H9 (cell line): ENCODE measurements around the gene RTN4R. TPM values are rescaled to one million over a fixed set of nuclear protein-coding genes. Genes with fewer than 3 reads are reported as not detected.
"Not testable (repeated sequence)": the region's sequence is repeated elsewhere in the genome, so short reads cannot be mapped to it uniquely, and the experiment has no call there.

ENCODE experiments used
- DNase-seq: peaks from one replicate; pipeline ENCODE4 v3.0.0-alpha.2; 2017
- H2AFZ ChIP-seq: one replicate; pipeline ENCODE4 v1.6.1; 2013; ENCODE audit warnings: mild to moderate bottlenecking, low read length, control low read depth, moderate library complexity
- H2AK5ac ChIP-seq: 2 replicates; pipeline ENCODE4 v1.6.1; 2013; ENCODE audit warnings: low read length, control low read depth, mixed read lengths; ENCODE audit not compliant: insufficient read length
- H2BK120ac ChIP-seq: one replicate; pipeline ENCODE4 v1.6.1; 2013; ENCODE audit warnings: low read depth, mild to moderate bottlenecking, low read length, control low read depth, inconsistent platforms; ENCODE audit not compliant: poor library complexity, severe bottlenecking
- H2BK12ac ChIP-seq: 2 replicates; pipeline ENCODE4 v1.6.1; 2013; ENCODE audit warnings: low read length, control low read depth, mixed read lengths, low read depth; ENCODE audit not compliant: insufficient read length
- H2BK15ac ChIP-seq: 2 replicates; pipeline ENCODE4 v1.6.1; 2013; ENCODE audit warnings: low read depth, low read length, control low read depth
- H2BK20ac ChIP-seq: one replicate; pipeline ENCODE4 v1.6.1; 2013; ENCODE audit warnings: low read depth, mild to moderate bottlenecking, low read length, control low read depth, inconsistent platforms; ENCODE audit not compliant: poor library complexity, severe bottlenecking
- H2BK5ac ChIP-seq: 2 replicates; pipeline ENCODE4 v1.6.1; 2013; ENCODE audit warnings: low read length, control low read depth, mixed read lengths; ENCODE audit not compliant: insufficient read length
- H3K14ac ChIP-seq: 2 replicates; pipeline ENCODE4 v1.6.1; 2013; ENCODE audit warnings: low read length, control low read depth; ENCODE audit not compliant: insufficient read depth
- H3K18ac ChIP-seq: 2 replicates; pipeline ENCODE4 v1.6.1; 2013; ENCODE audit warnings: low read depth, mild to moderate bottlenecking, mixed read lengths, low read length, control low read depth; ENCODE audit not compliant: insufficient read length
- H3K23ac ChIP-seq: 2 replicates; pipeline ENCODE4 v1.6.1; 2013; ENCODE audit warnings: low read length, control low read depth, mixed read lengths, low read depth; ENCODE audit not compliant: insufficient read length
- H3K23me2 ChIP-seq: 2 replicates; pipeline ENCODE4 v1.6.1; 2013; ENCODE audit warnings: low read depth, mild to moderate bottlenecking, mixed read lengths, low read length, control low read depth; ENCODE audit not compliant: insufficient read length, poor library complexity, severe bottlenecking
- H3K27ac ChIP-seq: 2 replicates; pipeline ENCODE4 v1.5.1; 2013; ENCODE audit warnings: low read length, control low read depth, mixed read lengths, low read depth; ENCODE audit not compliant: insufficient read length
- H3K27me3 ChIP-seq: 2 replicates; pipeline ENCODE4 v1.6.1; 2013; ENCODE audit warnings: low read length, control low read depth, inconsistent platforms; ENCODE audit not compliant: insufficient read depth
- H3K4ac ChIP-seq: 2 replicates; pipeline ENCODE4 v1.6.1; 2013; ENCODE audit warnings: low read depth, mild to moderate bottlenecking, control low read depth, inconsistent platforms, low read length, moderate library complexity
- H3K4me1 ChIP-seq: 2 replicates; pipeline ENCODE4 v1.6.1; 2013; ENCODE audit warnings: low read length, control low read depth, inconsistent platforms; ENCODE audit not compliant: insufficient read depth
- H3K4me2 ChIP-seq: 2 replicates; pipeline ENCODE4 v1.6.1; 2013; ENCODE audit warnings: low read length, control low read depth, mixed read lengths; ENCODE audit not compliant: insufficient read length, insufficient read depth
- H3K56ac ChIP-seq: 2 replicates; pipeline ENCODE4 v1.6.1; 2013; ENCODE audit warnings: low read depth, mild to moderate bottlenecking, mixed read lengths, low read length, control low read depth; ENCODE audit not compliant: insufficient read length
- H3K79me1 ChIP-seq: 2 replicates; pipeline ENCODE4 v1.6.1; 2013; ENCODE audit warnings: low read depth, mild to moderate bottlenecking, moderate library complexity, low read length, control low read depth, inconsistent platforms; ENCODE audit not compliant: insufficient read depth, poor library complexity, severe bottlenecking
- H3K79me2 ChIP-seq: 2 replicates; pipeline ENCODE4 v1.6.1; 2013; ENCODE audit warnings: low read length, control low read depth, inconsistent platforms; ENCODE audit not compliant: insufficient read depth
- H3K9ac ChIP-seq: 2 replicates; pipeline ENCODE4 v1.6.1; 2013; ENCODE audit warnings: low read length, control low read depth, mixed read lengths; ENCODE audit not compliant: insufficient read length; ENCODE audit errors: extremely low read depth
- H3K9me3 ChIP-seq: one replicate; pipeline ENCODE4 v1.6.1; 2013; ENCODE audit warnings: low read depth, low read length, inconsistent platforms; ENCODE audit not compliant: control insufficient read depth
- H3T11ph ChIP-seq: one replicate; pipeline ENCODE4 v1.6.1; 2013; ENCODE audit warnings: mild to moderate bottlenecking, low read length, control low read depth, inconsistent platforms
- H4K20me1 ChIP-seq: one replicate; pipeline ENCODE4 v1.6.1; 2013; ENCODE audit not compliant: control insufficient read depth, insufficient read length, insufficient read depth
- H4K5ac ChIP-seq: 2 replicates; pipeline ENCODE4 v1.6.1; 2013; ENCODE audit warnings: low read depth, mild to moderate bottlenecking, mixed read lengths, low read length, control low read depth; ENCODE audit not compliant: insufficient read length
- H4K8ac ChIP-seq: replicated peaks from 2 replicates; pipeline ENCODE4 v1.6.1; 2013; ENCODE audit warnings: low read length, control low read depth, mixed read lengths, low read depth; ENCODE audit not compliant: insufficient read length
- H4K91ac ChIP-seq: 2 replicates; pipeline ENCODE4 v1.6.1; 2013; ENCODE audit warnings: low read depth, mild to moderate bottlenecking, moderate library complexity, mixed read lengths, low read length, control low read depth; ENCODE audit not compliant: insufficient read length
- H3K27ac Mint-ChIP-seq, 3 experiments: 2 replicates in 2 of 3; 3 replicates in 1 of 3; pipeline ENCODE4 v1.8.0; 2020 to 2021; ENCODE audit warnings: mixed read lengths in 3 of 3, mild to moderate bottlenecking in 1 of 3, moderate library complexity in 1 of 3
- H3K27me3 Mint-ChIP-seq: 2 replicates; pipeline ENCODE4 v1.8.0; 2021; ENCODE audit warnings: low read depth, mild to moderate bottlenecking, moderate library complexity, mixed read lengths
- H3K36me3 Mint-ChIP-seq, 3 experiments: 2 replicates in 2 of 3; 3 replicates in 1 of 3; pipeline ENCODE4 v1.8.0; 2020 to 2021; ENCODE audit warnings: low read depth in 3 of 3, mixed read lengths in 3 of 3; ENCODE audit not compliant: insufficient read depth in 1 of 3
- H3K4me1 Mint-ChIP-seq, 2 experiments: 2 replicates each; pipeline ENCODE4 v1.8.0; 2020; ENCODE audit warnings: mixed read lengths in 2 of 2
- H3K4me3 Mint-ChIP-seq, 2 experiments: 2 replicates in 1 of 2; 3 replicates in 1 of 2; pipeline ENCODE4 v1.8.0; 2020 to 2021; ENCODE audit warnings: mild to moderate bottlenecking in 2 of 2, mixed read lengths in 2 of 2, moderate library complexity in 1 of 2
- H3K9me3 Mint-ChIP-seq, 2 experiments: 2 replicates in 1 of 2; 3 replicates in 1 of 2; pipeline ENCODE4 v1.8.0; 2020; ENCODE audit warnings: mild to moderate bottlenecking in 2 of 2, mixed read lengths in 2 of 2, moderate library complexity in 1 of 2
- WGBS: extraction: QIAGEN DNeasy Blood & Tissue Kit; methylation state at CpG from one replicate; pipeline ENCODE4 v1.1.7; 2013; ENCODE audit warnings: missing lambda C conversion rate, low lambda C conversion rate, mixed read lengths; ENCODE audit not compliant: insufficient read length; ENCODE audit errors: extremely low coverage; 5-methylcytosine and 5-hydroxymethylcytosine counted together
- total RNA-seq: library from RNA; stranded (reverse); gene quantifications from 2 replicates; pipeline ENCODE4 v1.2.1, GENCODE V29; 2021
- TF ChIP-seq, protein P1 (sequence below): fragments of 200-600 bp; sonication (generic); conservative IDR thresholded peaks from 3 replicates; pipeline ENCODE4 v1.8.0; 2021; ENCODE audit warnings: antibody characterized with exemption, mild to moderate bottlenecking

RTN4R gene
- total RNA-seq, 1 experiment from 2014 or later = 19.0 TPM

DNA sequence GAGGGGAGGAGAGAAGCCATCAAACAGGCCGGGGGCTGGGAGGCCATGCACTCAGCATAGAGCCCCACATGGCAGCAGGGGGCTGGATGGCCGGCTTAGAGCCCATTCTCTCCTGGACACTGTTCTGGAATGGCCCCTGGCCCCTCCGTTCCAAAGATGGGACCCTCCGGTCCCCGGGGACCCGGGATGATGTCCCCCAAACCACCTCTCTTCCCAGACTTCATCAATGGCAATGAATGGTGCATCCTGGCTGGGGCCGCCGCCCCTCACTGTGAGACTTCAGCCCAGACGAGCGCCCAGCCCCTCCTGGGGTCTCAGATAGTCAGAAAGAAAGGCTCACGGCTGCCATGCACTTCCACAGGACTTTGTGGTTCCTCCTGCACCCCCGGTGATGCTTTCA lies 13.8 kb upstream of the RTN4R start:
- Histone ChIP-seq H3K79me2 (no peaks in the 10 kb centered on the region), H4K5ac (no peak overlapping the region), H3K23me2 (no peaks in the 10 kb centered on the region), H2BK15ac (no peak overlapping the region), H3K4me2 (no peak overlapping the region), H2AK5ac (no peak overlapping the region), H3K27me3 (no peaks in the 10 kb centered on the region), H2BK12ac (no peak overlapping the region), H3K56ac (no peak overlapping the region), H3K27ac (no peak overlapping the region), H2AFZ (no peak overlapping the region), H4K8ac (no peak overlapping the region), H3K9me3 (no peaks in the 10 kb centered on the region), H3K23ac (no peak overlapping the region), H3K14ac (no peak overlapping the region), H2BK5ac (no peak overlapping the region), H4K20me1 (no peaks in the 10 kb centered on the region), H3K79me1 (no peaks in the 10 kb centered on the region), H4K91ac (no peak overlapping the region), H3K4me1 (no peaks in the 10 kb centered on the region), H3K4ac (no peak overlapping the region), H3K18ac (no peak overlapping the region), H2BK20ac (no peak overlapping the region), H2BK120ac (no peak overlapping the region), H3K9ac (no peak overlapping the region), H3T11ph (no peak overlapping the region)
- Mint-ChIP-seq H3K4me1 (peaks cover 10 to 11% of the 10 kb centered on the region in 2 experiments), H3K27me3 (peaks cover 2% of the 10 kb centered on the region), H3K9me3 (no peaks in the 10 kb centered on the region), H3K36me3 (no peaks in the 10 kb centered on the region), H3K27ac (no peak overlapping the region), H3K4me3 (0 out of 5 replicates have a peak overlapping the region, but pooled peaks of 1 of the 2 experiments have one; percentile 51)
- WGBS = no CpG with 5 or more reads among the region's 12 CpGs
- TF ChIP-seq, protein P1, sequence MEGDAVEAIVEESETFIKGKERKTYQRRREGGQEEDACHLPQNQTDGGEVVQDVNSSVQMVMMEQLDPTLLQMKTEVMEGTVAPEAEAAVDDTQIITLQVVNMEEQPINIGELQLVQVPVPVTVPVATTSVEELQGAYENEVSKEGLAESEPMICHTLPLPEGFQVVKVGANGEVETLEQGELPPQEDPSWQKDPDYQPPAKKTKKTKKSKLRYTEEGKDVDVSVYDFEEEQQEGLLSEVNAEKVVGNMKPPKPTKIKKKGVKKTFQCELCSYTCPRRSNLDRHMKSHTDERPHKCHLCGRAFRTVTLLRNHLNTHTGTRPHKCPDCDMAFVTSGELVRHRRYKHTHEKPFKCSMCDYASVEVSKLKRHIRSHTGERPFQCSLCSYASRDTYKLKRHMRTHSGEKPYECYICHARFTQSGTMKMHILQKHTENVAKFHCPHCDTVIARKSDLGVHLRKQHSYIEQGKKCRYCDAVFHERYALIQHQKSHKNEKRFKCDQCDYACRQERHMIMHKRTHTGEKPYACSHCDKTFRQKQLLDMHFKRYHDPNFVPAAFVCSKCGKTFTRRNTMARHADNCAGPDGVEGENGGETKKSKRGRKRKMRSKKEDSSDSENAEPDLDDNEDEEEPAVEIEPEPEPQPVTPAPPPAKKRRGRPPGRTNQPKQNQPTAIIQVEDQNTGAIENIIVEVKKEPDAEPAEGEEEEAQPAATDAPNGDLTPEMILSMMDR = no peak
- DNase-seq = no peak

DNA sequence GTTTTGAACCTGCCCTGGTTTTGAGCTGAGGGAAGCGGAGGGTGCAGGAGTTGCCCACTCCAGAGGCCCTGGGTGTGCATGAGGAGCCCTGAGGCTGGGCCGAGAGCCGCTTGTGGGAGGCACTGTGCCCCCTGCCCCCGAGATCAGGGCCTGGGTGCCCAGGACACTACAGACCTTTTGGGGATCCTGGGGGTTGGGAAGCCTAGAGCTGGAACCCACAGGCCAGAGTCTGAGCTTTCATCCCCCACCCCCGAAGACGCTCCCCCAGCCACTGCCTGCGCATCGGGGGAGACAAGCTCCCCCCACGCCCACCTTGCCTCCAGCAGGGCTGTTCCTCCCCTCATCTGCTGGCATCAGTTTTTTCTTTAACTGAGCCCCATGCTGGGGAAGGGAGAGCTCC lies 13.4 kb upstream of the RTN4R start:
- H3K79me1 ChIP-seq, H3K4me3 Mint-ChIP-seq, H3K4me2 ChIP-seq, H3K14ac ChIP-seq, H3K56ac ChIP-seq, H3T11ph ChIP-seq, H3K4me1 ChIP-seq, H2AK5ac ChIP-seq, H4K20me1 ChIP-seq, H3K27ac Mint-ChIP-seq, H3K79me2 ChIP-seq, H3K18ac ChIP-seq, H3K23me2 ChIP-seq, H3K4ac ChIP-seq, H3K9me3 ChIP-seq, H2BK12ac ChIP-seq, H3K23ac ChIP-seq, H2BK20ac ChIP-seq, H4K5ac ChIP-seq, H2BK15ac ChIP-seq, DNase-seq, H3K9me3 Mint-ChIP-seq, H3K27ac ChIP-seq, H2BK5ac ChIP-seq, H2BK120ac ChIP-seq, H4K91ac ChIP-seq, H4K8ac ChIP-seq, H2AFZ ChIP-seq, H3K27me3 Mint-ChIP-seq, H3K36me3 Mint-ChIP-seq, H3K27me3 ChIP-seq, H3K9ac ChIP-seq: not testable (repeated sequence)
- peaks cover 10 to 11% of the 10 kb centered on the region in 2 experiments for H3K4me1 Mint-ChIP-seq
- no CpG with 5 or more reads among the region's 9 CpGs for WGBS
